IMR-90 (cell line): ENCODE data around the gene LANCL1. TPM values are rescaled to one million over a fixed set of nuclear protein-coding genes. Genes with fewer than 3 reads are reported as not detected.

Experiments
- ATAC-seq: fragments of 200-7000 bp; cut with Tn5 transposase; 2 replicates; pipeline ENCODE4 v1.9.1; 2020; ENCODE audit warnings: low read depth, mild to moderate bottlenecking, moderate library complexity
- BruUV-seq: library from RNA; stranded (reverse); fragments of 400-500 nt; replicated peaks from 2 replicates; lab custom pipeline; 2021; lab: Mats Ljungman, UMichigan
- CTCF ChIA-PET: fragments of 300-600 bp; formaldehyde crosslinking; extraction: SDS; loops from one replicate; lab custom pipeline; 2021; ENCODE audit warnings: antibody characterized with exemption; lab: Yijun Ruan, JAX
- POLR2A ChIA-PET: fragments of 300-600 bp; sonication (Branson Sonifier 250); formaldehyde crosslinking; loops from one replicate; lab custom pipeline; 2022; ENCODE audit warnings: antibody characterized with exemption; ENCODE audit not compliant: unreplicated experiment; lab: Charles Lee
- DNase-seq: peaks from one replicate; pipeline ENCODE4 v3.0.0; 2013
- H2AFZ ChIP-seq: replicated peaks from 2 replicates; pipeline ENCODE3; 2013; ENCODE audit warnings: low read length, mild to moderate bottlenecking; ENCODE audit not compliant: poor library complexity
- H2AK5ac ChIP-seq: 2 replicates; pipeline ENCODE4 v1.6.1; 2013; ENCODE audit warnings: low read depth, low read length, inconsistent platforms
- H2AK9ac ChIP-seq: replicated peaks from 2 replicates; pipeline ENCODE3; 2013; ENCODE audit warnings: mild to moderate bottlenecking, low read depth, low read length, moderate library complexity; ENCODE audit not compliant: poor library complexity
- H2BK120ac ChIP-seq: 2 replicates; pipeline ENCODE4 v1.6.1; 2013; ENCODE audit warnings: low read depth, low read length, inconsistent platforms
- H2BK15ac ChIP-seq: 3 replicates; pipeline ENCODE4 v1.6.1; 2013; ENCODE audit warnings: low read depth, low read length, inconsistent platforms
- H2BK20ac ChIP-seq: 2 replicates; pipeline ENCODE4 v1.6.1; 2013; ENCODE audit warnings: low read depth, mild to moderate bottlenecking, inconsistent platforms, low read length, moderate library complexity
- H2BK5ac ChIP-seq: 2 replicates; pipeline ENCODE4 v1.6.1; 2013; ENCODE audit warnings: mild to moderate bottlenecking, low read depth, low read length, inconsistent platforms; ENCODE audit not compliant: poor library complexity, severe bottlenecking
- H3K14ac ChIP-seq: replicated peaks from 2 replicates; pipeline ENCODE4 v1.6.1; 2013; ENCODE audit warnings: low read depth, low read length, inconsistent platforms
- H3K18ac ChIP-seq: 2 replicates; pipeline ENCODE4 v1.6.1; 2013; ENCODE audit warnings: low read depth, low read length, control low read depth
- H3K23ac ChIP-seq: 2 replicates; pipeline ENCODE4 v1.6.1; 2013; ENCODE audit warnings: low read depth, low read length, inconsistent platforms
- H3K27ac ChIP-seq: 2 replicates; pipeline ENCODE4 v1.5.1; 2013; ENCODE audit warnings: mild to moderate bottlenecking, control low read depth, low read length; ENCODE audit not compliant: insufficient read depth
- H3K27me3 ChIP-seq: 2 replicates; pipeline ENCODE4 v1.6.1; 2013; ENCODE audit warnings: low read length; ENCODE audit not compliant: control insufficient read depth, insufficient read depth
- H3K36me3 ChIP-seq: 2 replicates; pipeline ENCODE4 v1.6.1; 2013; ENCODE audit warnings: low read length, mixed read lengths; ENCODE audit not compliant: control insufficient read depth, insufficient read depth
- H3K4ac ChIP-seq: 2 replicates; pipeline ENCODE4 v1.6.1; 2013; ENCODE audit warnings: low read depth, low read length, inconsistent platforms
- H3K4me1 ChIP-seq: 2 replicates; pipeline ENCODE4 v1.6.1; 2013; ENCODE audit warnings: low read length, mixed read lengths; ENCODE audit not compliant: control insufficient read depth, insufficient read depth
- H3K4me2 ChIP-seq: 2 replicates; pipeline ENCODE4 v1.6.1; 2013; ENCODE audit warnings: low read depth, mild to moderate bottlenecking, control low read depth, low read length, moderate library complexity
- H3K4me3 ChIP-seq: 2 replicates; pipeline ENCODE4 v1.5.1; 2013; ENCODE audit warnings: low read depth, mild to moderate bottlenecking, control low read depth, low read length, moderate library complexity; ENCODE audit not compliant: insufficient read depth
- H3K56ac ChIP-seq: 2 replicates; pipeline ENCODE4 v1.6.1; 2013; ENCODE audit warnings: low read length, inconsistent platforms; ENCODE audit not compliant: insufficient read depth; ENCODE audit errors: extremely low read depth
- H3K79me1 ChIP-seq, 2 experiments: 2 replicates each; pipeline ENCODE4 v1.6.1; 2013; ENCODE audit warnings: low read length in 2 of 2, inconsistent platforms in 1 of 2, low read depth in 1 of 2
- H3K9ac ChIP-seq: 2 replicates; pipeline ENCODE4 v1.6.1; 2013; ENCODE audit warnings: low read depth, low read length, control low read depth
- H3K9me1 ChIP-seq: 2 replicates; pipeline ENCODE4 v1.6.1; 2013; ENCODE audit warnings: low read length, inconsistent platforms; ENCODE audit not compliant: insufficient read depth
- H3K9me3 ChIP-seq: 2 replicates; pipeline ENCODE4 v1.6.1; 2013; ENCODE audit warnings: low read length; ENCODE audit not compliant: control insufficient read depth, insufficient read depth
- H4K20me1 ChIP-seq: 2 replicates; pipeline ENCODE4 v1.6.1; 2013; ENCODE audit warnings: low read length, inconsistent platforms; ENCODE audit not compliant: insufficient read depth
- H4K5ac ChIP-seq: 2 replicates; pipeline ENCODE4 v1.6.1; 2013; ENCODE audit warnings: mild to moderate bottlenecking, low read depth, low read length, control low read depth
- H4K8ac ChIP-seq, 2 experiments: 2 replicates each; pipeline ENCODE4 v1.6.1; 2013; ENCODE audit warnings: low read depth in 2 of 2, low read length in 2 of 2, control low read depth in 1 of 2, inconsistent platforms in 1 of 2
- H4K91ac ChIP-seq: 2 replicates; pipeline ENCODE4 v1.6.1; 2013; ENCODE audit warnings: low read depth, low read length, inconsistent platforms; ENCODE audit not compliant: insufficient read depth
- ELK1 ChIP-seq: fragments of 150-350 bp; IDR thresholded peaks from 2 replicates; pipeline ENCODE4 v1.6.1; 2016; ENCODE audit warnings: low read depth, mild to moderate bottlenecking, low read length, moderate library complexity, borderline replicate concordance
- MAFK ChIP-seq: IDR thresholded peaks from 2 replicates; pipeline ENCODE4 v1.6.1; 2012; ENCODE audit warnings: low read depth, low read length, improper control_type of control experiment
- MAZ ChIP-seq: IDR thresholded peaks from 2 replicates; pipeline ENCODE4 v1.6.1; 2012; ENCODE audit warnings: low read depth, mild to moderate bottlenecking, low read length, improper control_type of control experiment, moderate library complexity, borderline replicate concordance
- NFE2L2 ChIP-seq: fragments of 150-350 bp; IDR thresholded peaks from 2 replicates; pipeline ENCODE4 v1.6.1; 2016; ENCODE audit warnings: low read depth, mild to moderate bottlenecking, low read length
- WGBS, 2 experiments: methylation state at CpG; one replicate each; pipeline versions ENCODE4 v1.1.5 to v1.1.7; 2013; ENCODE audit warnings: missing lambda C conversion rate in 2 of 2; ENCODE audit not compliant: insufficient read length in 1 of 2; ENCODE audit errors: extremely low coverage in 2 of 2; 5-methylcytosine and 5-hydroxymethylcytosine counted together
- dilution Hi-C: fragments of 300-500 bp; cut with HindIII; formaldehyde crosslinking; loops from one replicate; pipeline ENCODE4 v1.14.3; 2018; ENCODE audit warnings: low sequenced_read_pairs; ENCODE audit not compliant: unreplicated experiment
- in situ Hi-C: fragments of 300-500 bp; cut with MboI; formaldehyde crosslinking; loops from 3 replicates; pipeline ENCODE4 v1.14.3; 2019; ENCODE audit warnings: low sequenced_read_pairs, inconsistent platforms, mixed read lengths
- intact Hi-C: fragments of 100-400 bp; cut with micrococcal nuclease; formaldehyde crosslinking; loops from 2 replicates; pipeline ENCODE4 v1.10.0; 2022
- polyA plus RNA-seq, 3 experiments: library from polyadenylated mRNA; depleted of rRNA; stranded (reverse); fragments of >200 nt; gene quantifications; 2 replicates each; pipeline ENCODE4 v1.2.3, GENCODE V29; 2012; ENCODE audit warnings: low replicate concordance in 1 of 3
- total RNA-seq: library from RNA; depleted of rRNA; stranded (reverse); fragments of >200 nt; gene quantifications from 2 replicates; pipeline ENCODE4 v1.2.3, GENCODE V29; 2012

The LANCL1 gene
- total and polyA plus RNA-seq, 2 of the 4 experiments (the other 2 are of a cell fraction), result 29.7 to 53.8 TPM

GRCh38 chr2:210389856-210390255 is 86.7 kb downstream of the LANCL1 start:
- in situ Hi-C loops (loop anchor here (10.0 kb wide), 1 partner anchor 415 kb away; no protein-coding TSS in a partner anchor), dilution Hi-C loops (no loop called here), intact Hi-C loops (loop anchor here (10.0 kb wide), 1 partner anchor 1985 kb away; the partner anchor contains the start of gene PTH2R)
- H4K20me1 ChIP-seq, result no peaks in the 10 kb centered on the region
- no peak overlapping the region for H3K27ac ChIP-seq
- ATAC-seq, result no peak
- no peak for DNase-seq
- BruUV-seq, result no TSS peak
- POLR2A ChIA-PET, result no interaction called here
- H2BK120ac ChIP-seq, result no peak overlapping the region
- H3K79me1 ChIP-seq, result no peaks in the 10 kb centered on the region
- H3K9ac ChIP-seq, result no peak overlapping the region
- H2BK5ac ChIP-seq, result no peak overlapping the region
- no peak overlapping the region for H3K4me2 ChIP-seq
- H3K4me1 ChIP-seq, result no peaks in the 10 kb centered on the region
- H2AK9ac ChIP-seq, result no peak overlapping the region
- H2BK15ac ChIP-seq, result no peak overlapping the region
- no peak overlapping the region for H3K56ac ChIP-seq
- no peaks in the 10 kb centered on the region for H3K9me3 ChIP-seq
- TF ChIP-seq MAFK, result no peak
- no peak for TF ChIP-seq MAZ
- TF ChIP-seq ELK1, result no peak
- no peak for TF ChIP-seq NFE2L2
- H3K4me3 ChIP-seq, result no peak overlapping the region
- H3K4ac ChIP-seq, result no peak overlapping the region
- no peak overlapping the region for H2AFZ ChIP-seq
- CTCF ChIA-PET, result no interaction called here
- no peak overlapping the region for H3K18ac ChIP-seq
- H3K27me3 ChIP-seq, result no peaks in the 10 kb centered on the region
- H3K14ac ChIP-seq, result no peak overlapping the region
- no peak overlapping the region for H4K91ac ChIP-seq
- H3K36me3 ChIP-seq, result no peaks in the 10 kb centered on the region
- H3K23ac ChIP-seq, result no peak overlapping the region
- H3K9me1 ChIP-seq, result no peaks in the 10 kb centered on the region
- no peak overlapping the region for H4K8ac ChIP-seq
- no peak overlapping the region for H2AK5ac ChIP-seq
- no peak overlapping the region for H2BK20ac ChIP-seq
- no peak overlapping the region for H4K5ac ChIP-seq
- WGBS, 2 experiments, result no CpG with 5 or more reads among the region's 3 CpGs
